Effector memory CD4-positive, alpha-beta T cell (primary cell): ENCODE measurements around the gene THADA.
"Not testable (repeated sequence)": the region's sequence is repeated elsewhere in the genome, so short reads cannot be mapped to it uniquely, and the experiment has no call there.

Experiments
- DNase-seq, 3 donors: peaks; one replicate each; pipeline ENCODE4 v3.0.0-alpha.2; 2020
- H3K27ac ChIP-seq: 2 replicates; pipeline ENCODE4 v1.7.0; 2013; ENCODE audit warnings: mild to moderate bottlenecking, low read length, moderate library complexity; ENCODE audit not compliant: insufficient read depth, poor library complexity, severe bottlenecking
- H3K27me3 ChIP-seq: replicated peaks from 2 replicates; pipeline ENCODE4 v1.7.0; 2013; ENCODE audit warnings: mild to moderate bottlenecking, low read length; ENCODE audit not compliant: insufficient read depth, control insufficient read depth, poor library complexity, severe bottlenecking
- H3K36me3 ChIP-seq: 2 replicates; pipeline ENCODE4 v1.7.0; 2013; ENCODE audit warnings: mild to moderate bottlenecking, low read length, moderate library complexity; ENCODE audit not compliant: control insufficient read depth, insufficient read depth
- H3K4me1 ChIP-seq: 2 replicates; pipeline ENCODE4 v1.7.0; 2013; ENCODE audit warnings: low read length, mild to moderate bottlenecking; ENCODE audit not compliant: control insufficient read depth, insufficient read depth, poor library complexity, severe bottlenecking
- H3K4me3 ChIP-seq: 2 replicates; pipeline ENCODE4 v1.7.0; 2013; ENCODE audit warnings: low read length, low read depth, mild to moderate bottlenecking; ENCODE audit not compliant: insufficient read depth, poor library complexity, severe bottlenecking
- H3K9me3 ChIP-seq: 2 replicates; pipeline ENCODE4 v1.7.0; 2013; ENCODE audit warnings: mild to moderate bottlenecking, low read length, moderate library complexity; ENCODE audit not compliant: control insufficient read depth
- total RNA-seq, 3 donors: gene quantifications; one replicate each; lab custom pipeline; 2026; lab: John Stamatoyannopoulos, UW

The THADA gene, protein sequence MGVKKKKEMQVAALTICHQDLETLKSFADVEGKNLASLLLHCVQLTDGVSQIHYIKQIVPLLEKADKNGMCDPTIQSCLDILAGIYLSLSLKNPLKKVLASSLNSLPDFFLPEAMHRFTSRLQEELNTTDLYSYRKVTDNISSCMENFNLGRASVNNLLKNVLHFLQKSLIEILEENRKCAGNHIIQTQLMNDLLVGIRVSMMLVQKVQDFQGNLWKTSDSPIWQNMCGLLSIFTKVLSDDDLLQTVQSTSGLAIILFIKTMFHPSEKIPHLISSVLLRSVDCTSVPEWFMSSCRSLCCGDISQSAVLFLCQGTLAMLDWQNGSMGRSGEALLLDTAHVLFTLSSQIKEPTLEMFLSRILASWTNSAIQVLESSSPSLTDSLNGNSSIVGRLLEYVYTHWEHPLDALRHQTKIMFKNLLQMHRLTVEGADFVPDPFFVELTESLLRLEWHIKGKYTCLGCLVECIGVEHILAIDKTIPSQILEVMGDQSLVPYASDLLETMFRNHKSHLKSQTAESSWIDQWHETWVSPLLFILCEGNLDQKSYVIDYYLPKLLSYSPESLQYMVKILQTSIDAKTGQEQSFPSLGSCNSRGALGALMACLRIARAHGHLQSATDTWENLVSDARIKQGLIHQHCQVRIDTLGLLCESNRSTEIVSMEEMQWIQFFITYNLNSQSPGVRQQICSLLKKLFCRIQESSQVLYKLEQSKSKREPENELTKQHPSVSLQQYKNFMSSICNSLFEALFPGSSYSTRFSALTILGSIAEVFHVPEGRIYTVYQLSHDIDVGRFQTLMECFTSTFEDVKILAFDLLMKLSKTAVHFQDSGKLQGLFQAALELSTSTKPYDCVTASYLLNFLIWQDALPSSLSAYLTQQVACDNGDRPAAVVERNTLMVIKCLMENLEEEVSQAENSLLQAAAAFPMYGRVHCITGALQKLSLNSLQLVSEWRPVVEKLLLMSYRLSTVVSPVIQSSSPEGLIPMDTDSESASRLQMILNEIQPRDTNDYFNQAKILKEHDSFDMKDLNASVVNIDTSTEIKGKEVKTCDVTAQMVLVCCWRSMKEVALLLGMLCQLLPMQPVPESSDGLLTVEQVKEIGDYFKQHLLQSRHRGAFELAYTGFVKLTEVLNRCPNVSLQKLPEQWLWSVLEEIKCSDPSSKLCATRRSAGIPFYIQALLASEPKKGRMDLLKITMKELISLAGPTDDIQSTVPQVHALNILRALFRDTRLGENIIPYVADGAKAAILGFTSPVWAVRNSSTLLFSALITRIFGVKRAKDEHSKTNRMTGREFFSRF (N-terminal part only)
- total RNA-seq: 80.9 to 91.6 (median 90.4) reads per million in 3 donors

DNA sequence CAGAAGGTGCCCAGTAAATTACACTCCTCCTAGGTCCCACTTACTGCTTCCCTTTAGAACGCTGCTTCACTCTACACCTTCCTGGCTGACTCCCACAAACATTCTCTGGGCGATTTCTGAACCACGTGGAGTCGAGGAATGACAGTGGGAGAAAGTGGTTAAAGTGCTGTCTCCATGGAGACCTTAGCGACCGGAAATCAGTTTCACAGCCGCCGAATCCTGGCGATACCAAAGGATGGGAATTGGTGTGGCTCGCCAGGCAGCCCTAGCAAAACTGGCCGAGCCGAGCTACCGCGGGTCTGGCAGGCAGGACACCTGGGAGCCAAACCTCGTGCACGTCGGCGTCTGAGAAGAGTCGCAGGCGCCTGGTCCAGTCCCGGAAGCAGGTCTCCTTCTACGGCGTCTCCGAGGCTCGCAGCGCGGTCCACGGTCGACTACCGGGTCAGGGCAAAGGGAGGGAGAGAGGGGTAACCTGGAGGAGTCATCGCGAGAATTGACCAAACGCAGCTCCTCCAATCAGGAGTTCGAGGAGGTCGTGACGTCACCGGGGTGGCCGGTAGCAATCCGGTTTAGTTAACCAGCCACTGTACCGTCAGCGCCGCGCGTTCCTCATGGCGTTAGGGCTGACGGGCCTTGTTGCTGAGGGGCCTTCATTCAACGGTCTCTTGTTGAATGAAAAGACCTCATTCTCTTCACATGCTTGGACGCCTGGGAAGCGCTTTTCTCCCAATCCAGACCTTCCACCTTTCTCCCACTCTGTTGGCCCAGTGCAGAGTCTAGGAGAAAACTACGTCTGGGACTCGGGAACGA lies at the start of gene THADA:
THADA (minus strand) TSS at position 436 of the 810 bp plus-strand sequence. CDS start 3,646 bp downstream, outside the sequence.
- Histone ChIP-seq H3K36me3 (peaks cover 3% of the 10 kb centered on the region), H3K4me3 (peak within 1 kb of the TSS; percentile 64), H3K9me3 (no peaks in the 10 kb centered on the region)

DNA sequence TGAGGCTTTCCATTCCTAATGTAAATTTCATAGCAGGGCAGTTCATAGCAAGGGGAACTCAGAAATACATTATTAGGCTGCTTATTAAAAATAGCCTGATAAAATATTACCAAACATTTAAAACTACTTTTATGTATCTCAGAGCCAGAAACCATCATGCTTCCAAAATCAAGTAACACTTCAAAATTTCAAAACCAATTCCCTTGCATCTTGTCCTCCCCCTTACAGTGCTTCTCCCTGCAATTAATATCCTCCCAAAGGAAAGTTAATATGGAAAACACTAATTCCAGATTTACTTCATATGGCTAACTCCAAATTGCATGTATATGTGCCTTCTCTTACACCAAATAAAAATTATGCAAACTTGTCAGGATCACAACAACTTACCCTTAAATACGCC lies 47.8 kb upstream of the THADA start:
- Histone ChIP-seq H3K4me3 (no peak overlapping the region), H3K27me3 (no peaks in the 10 kb centered on the region), H3K36me3 (no peaks in the 10 kb centered on the region), H3K27ac (no peak overlapping the region), H3K9me3 (peaks cover 5% of the 10 kb centered on the region), H3K4me1 (no peaks in the 10 kb centered on the region)
- DNase-seq: no peak

More for the DNA sequence above, at the start of gene THADA:
- DNase-seq: peak; percentile 90 to 96 (median 92)
- H3K4me1 ChIP-seq: peaks cover 12% of the 10 kb centered on the region
- no peaks in the 10 kb centered on the region for H3K27me3 ChIP-seq
- H3K27ac ChIP-seq: peak within 1 kb of the TSS; percentile 89

DNA sequence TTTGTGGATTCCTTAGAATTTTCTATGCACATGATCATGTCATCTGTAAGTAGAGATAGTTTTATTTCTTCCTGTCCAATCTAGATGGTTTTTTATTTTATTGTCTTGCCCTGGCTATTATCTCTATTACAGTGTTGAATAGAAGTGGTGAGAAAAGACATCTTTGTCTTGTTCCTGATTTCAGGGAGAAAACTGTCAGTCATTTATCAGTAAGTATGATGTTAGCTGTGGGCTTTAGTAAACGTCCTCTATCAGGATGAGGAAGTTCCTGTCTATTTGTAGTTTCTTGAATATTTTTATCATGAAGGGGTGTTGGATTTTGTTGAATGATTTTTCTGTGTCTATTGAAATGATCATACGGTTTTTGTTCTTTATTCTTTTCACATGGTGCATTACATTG lies 46.5 kb upstream of the THADA start:
- H3K4me3 ChIP-seq: no peak overlapping the region
- no peaks in the 10 kb centered on the region for H3K36me3 ChIP-seq
- no peaks in the 10 kb centered on the region for H3K27me3 ChIP-seq
- peaks cover 5% of the 10 kb centered on the region for H3K9me3 ChIP-seq
- H3K4me1 ChIP-seq: peaks cover 4% of the 10 kb centered on the region
- DNase-seq: no peak
- no peak overlapping the region for H3K27ac ChIP-seq

DNA sequence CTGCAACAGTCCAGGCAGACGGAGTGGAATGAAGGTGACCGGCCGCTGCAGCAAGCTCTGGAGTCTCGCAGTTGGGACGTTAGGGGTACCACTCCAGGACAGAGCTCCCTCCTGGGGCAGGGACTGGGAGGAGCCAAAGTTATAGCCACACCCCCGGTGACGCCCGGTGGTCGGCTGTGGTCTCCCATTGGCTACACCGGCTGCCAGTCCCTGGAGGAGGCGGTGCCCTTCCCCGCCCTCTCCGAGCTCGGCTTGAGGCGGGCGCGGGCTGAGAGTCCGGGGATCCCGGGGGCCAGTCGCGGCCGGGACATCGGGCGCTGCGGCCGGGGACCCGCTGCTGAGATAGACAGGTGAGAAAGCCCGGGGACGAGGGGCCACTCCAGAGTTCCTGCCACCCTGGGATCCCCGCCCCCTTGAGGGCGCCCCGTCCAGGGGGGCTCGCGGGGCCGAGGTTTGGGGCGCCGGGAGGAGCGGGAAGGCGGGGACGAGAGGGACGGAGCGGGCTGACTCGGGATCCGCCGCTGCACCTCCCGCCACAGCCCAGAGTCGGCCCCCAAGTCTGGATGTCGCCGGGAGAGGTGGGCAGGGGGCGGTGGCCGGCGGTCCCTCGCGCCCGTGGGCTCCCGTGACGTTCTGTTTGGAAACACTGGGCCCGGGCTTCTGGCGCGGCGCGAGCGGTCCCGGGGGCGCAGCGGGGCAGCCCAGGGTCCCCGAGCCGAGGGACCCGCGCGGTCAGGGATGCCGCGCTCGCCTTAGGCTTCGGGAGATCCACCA lies 41.4 kb upstream of the THADA start, which contains the start of gene PLEKHH2:
PLEKHH2 (plus strand) TSS at position 231 of the 774 bp plus-strand sequence. CDS start 7,414 bp downstream, outside the sequence.
- Histone ChIP-seq H3K9me3 (peaks cover 5% of the 10 kb centered on the region), H3K27ac (peak within 1 kb of the TSS; percentile 53), H3K36me3 (no peaks in the 10 kb centered on the region), H3K4me1 (peaks cover 13% of the 10 kb centered on the region), H3K27me3 (no peaks in the 10 kb centered on the region), H3K4me3 (peak within 1 kb of the TSS; percentile 72)
- DNase-seq: peak; percentile 63 to 72 (median 71)

DNA sequence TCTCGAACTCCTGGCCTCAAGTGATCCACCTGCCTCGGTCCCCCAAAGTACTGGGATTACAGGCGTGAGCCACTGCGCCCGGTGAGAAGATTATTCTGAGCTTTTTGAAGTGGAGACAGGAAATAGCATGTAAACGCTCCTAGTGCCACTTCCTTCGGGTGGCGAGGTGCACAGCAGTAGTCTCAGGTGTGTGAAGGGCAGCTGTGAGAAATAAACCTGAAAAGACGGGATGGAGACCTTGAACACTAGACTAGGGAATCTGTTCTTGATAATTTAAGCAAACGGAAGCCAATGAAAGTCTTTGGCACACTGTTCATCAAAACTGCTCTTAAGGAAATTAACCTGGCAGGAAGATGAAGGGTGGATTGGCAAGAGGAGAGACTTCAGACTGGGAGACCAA lies 40.8 kb upstream of the THADA start:
- no peaks in the 10 kb centered on the region for H3K36me3 ChIP-seq
- H3K9me3 ChIP-seq: peaks cover 5% of the 10 kb centered on the region
- H3K4me3 ChIP-seq: peak overlapping the region; percentile 72
- peak overlapping the region; percentile 53 for H3K27ac ChIP-seq
- DNase-seq: peak in 1 of 3 donors; percentile 5
- H3K4me1 ChIP-seq: peaks cover 13% of the 10 kb centered on the region
- H3K27me3 ChIP-seq: no peaks in the 10 kb centered on the region

DNA sequence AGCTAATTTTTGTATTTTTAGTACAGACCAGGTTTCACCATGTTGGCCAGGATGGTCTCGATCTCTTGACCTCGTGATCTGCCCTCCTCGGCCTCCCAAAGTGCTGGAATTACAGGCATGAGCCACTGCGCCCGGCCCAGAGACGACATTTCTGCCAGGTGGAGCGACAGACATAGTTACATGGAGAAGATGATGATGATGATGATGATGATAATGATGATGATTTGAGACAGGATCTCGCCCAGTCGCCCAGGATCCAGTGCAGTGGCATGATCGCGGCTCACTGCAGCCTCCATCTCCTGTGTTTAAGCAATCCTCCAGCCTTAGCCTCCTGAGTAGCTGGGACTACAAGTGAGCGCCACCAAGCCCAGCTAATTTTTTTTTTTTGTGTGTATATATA lies 40.3 kb upstream of the THADA start:
- H3K9me3 ChIP-seq, H3K4me3 ChIP-seq, H3K27ac ChIP-seq, H3K36me3 ChIP-seq, DNase-seq, H3K27me3 ChIP-seq: not testable (repeated sequence)
- peaks cover 13% of the 10 kb centered on the region for H3K4me1 ChIP-seq

DNA sequence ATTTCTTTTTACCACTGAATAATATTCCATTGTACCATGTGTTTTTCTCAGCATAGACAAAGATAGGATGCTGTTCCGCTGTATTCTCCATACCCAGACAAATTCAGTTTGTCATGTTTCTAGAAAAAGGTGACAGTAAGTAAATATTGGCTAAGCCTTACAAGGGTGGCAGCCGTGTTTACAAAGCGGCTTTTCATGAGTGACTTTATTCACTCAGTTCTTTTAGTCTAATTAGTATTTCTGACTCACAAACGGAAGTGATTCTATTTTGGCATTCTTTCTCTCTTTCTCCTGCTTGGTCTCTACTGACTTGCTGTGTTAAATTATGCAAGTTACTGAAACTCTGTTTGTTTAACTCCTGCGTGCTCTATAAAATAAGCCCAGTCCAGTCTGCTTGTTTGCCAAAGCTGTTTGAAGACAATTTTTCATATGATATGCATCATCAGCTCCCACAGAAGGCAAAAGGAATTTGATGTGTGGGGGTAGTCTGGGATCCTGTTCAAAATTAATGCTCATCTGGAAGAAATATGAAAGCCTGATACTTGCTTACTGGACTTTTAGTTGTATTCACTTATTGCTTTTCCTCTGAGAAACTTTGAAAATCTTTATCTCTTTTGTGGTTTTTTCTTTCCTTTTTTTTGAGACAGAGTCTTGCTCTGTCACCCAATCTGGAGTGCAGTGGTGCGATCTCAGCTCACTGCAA lies 38.9 kb upstream of the THADA start:
- Histone ChIP-seq H3K27me3 (no peaks in the 10 kb centered on the region), H3K27ac (no peak overlapping the region), H3K4me3 (no peak overlapping the region), H3K9me3 (peaks cover 5% of the 10 kb centered on the region), H3K36me3 (no peaks in the 10 kb centered on the region), H3K4me1 (peaks cover 13% of the 10 kb centered on the region)
- DNase-seq: no peak

DNA sequence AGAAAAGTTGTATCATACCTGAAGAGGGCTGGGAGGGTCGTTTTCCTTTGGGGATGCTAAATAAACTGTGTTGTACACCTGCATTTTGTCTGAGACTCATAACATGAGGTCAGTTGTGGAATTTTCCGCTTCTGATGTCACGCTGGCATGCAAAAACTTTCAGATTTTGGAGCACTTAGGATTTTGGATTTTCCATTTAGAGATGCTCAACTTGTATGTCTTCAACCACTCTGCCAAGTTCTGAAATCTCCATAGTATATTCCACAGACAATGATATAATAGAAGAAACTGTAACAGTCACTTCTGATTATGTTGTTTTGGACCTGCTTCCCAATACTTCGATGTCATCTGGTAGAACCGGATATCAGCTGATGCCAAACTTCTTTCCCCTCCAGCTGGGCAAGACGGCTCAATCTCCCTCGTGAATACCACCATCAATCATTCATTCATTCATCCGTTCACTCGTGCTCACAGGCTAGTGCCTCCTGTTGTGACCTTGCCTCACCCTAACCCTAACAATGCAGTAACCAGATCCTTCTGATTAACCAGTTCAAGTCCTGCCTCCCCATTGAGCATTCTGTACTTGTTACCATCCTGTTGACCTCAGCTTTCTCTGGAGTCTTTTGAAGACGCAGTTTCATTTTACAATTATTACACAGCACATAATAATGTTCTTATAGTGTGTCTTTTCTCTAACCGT lies 35.9 kb upstream of the THADA start:
- DNase-seq: no peak
- Histone ChIP-seq H3K4me1 (peaks cover 3% of the 10 kb centered on the region), H3K36me3 (no peaks in the 10 kb centered on the region), H3K27ac (no peak overlapping the region), H3K27me3 (no peaks in the 10 kb centered on the region), H3K4me3 (no peak overlapping the region), H3K9me3 (no peaks in the 10 kb centered on the region)
